ENCODE results near the gene PHTF1.

DNA sequence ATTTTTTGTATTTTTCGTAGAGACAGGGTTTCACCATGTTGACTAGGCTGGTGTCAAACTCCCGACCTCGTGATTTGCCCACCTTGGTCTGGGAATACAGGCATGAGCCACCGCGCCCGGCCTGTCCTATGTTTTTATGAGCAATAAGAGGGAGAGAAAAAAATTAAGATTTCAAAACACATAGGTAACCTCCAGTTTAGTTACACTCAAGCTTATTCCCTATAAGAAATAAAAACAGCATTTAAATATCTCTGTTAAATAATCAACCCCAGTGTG lies 45.9 kb upstream of the PHTF1 start:
- TF ChIP-seq, protein P1, sequence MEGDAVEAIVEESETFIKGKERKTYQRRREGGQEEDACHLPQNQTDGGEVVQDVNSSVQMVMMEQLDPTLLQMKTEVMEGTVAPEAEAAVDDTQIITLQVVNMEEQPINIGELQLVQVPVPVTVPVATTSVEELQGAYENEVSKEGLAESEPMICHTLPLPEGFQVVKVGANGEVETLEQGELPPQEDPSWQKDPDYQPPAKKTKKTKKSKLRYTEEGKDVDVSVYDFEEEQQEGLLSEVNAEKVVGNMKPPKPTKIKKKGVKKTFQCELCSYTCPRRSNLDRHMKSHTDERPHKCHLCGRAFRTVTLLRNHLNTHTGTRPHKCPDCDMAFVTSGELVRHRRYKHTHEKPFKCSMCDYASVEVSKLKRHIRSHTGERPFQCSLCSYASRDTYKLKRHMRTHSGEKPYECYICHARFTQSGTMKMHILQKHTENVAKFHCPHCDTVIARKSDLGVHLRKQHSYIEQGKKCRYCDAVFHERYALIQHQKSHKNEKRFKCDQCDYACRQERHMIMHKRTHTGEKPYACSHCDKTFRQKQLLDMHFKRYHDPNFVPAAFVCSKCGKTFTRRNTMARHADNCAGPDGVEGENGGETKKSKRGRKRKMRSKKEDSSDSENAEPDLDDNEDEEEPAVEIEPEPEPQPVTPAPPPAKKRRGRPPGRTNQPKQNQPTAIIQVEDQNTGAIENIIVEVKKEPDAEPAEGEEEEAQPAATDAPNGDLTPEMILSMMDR (conservative IDR thresholded peaks at IDR 0.05) = no peak
- no peak for TF ChIP-seq EZH2 (IDR thresholded peaks at IDR 0.05; ENCODE audit: low read depth)
